H1 (cell line): ENCODE data around the gene ATP6V1F. TPM values are rescaled to one million over a fixed set of nuclear protein-coding genes. Genes with fewer than 3 reads are reported as not detected.

ENCODE experiments used
- CTCF ChIA-PET: fragments of 300-600 bp; sonication (Branson Sonifier 250); formaldehyde crosslinking; loops from one replicate; lab custom pipeline; 2021; ENCODE audit not compliant: partially characterized antibody; lab: Charles Lee
- POLR2A ChIA-PET: fragments of 300-600 bp; sonication (Branson Sonifier 250); formaldehyde crosslinking; loops from one replicate; lab custom pipeline; 2021; ENCODE audit warnings: inconsistent platforms; ENCODE audit not compliant: partially characterized antibody; lab: Charles Lee
- DNase-seq, 2 experiments: peaks; one replicate each; pipeline versions ENCODE4 v3.0.0 to v3.0.0-alpha.2; 2010 to 2022; ENCODE audit warnings: low spot score in 2 of 2, low read depth in 1 of 2, mixed read lengths in 1 of 2
- FAIRE-seq: peaks from 2 replicates; lab custom pipeline; 2011; peaks lifted over from hg19 to GRCh38; lab: Jason Lieb, UNC
- H2AFZ ChIP-seq: 2 replicates; pipeline ENCODE4 v1.8.1; 2012; ENCODE audit warnings: low read length, inconsistent platforms
- H2AK5ac ChIP-seq: 2 replicates; pipeline ENCODE4 v1.6.1; 2013; ENCODE audit warnings: low read depth, low read length
- H2BK120ac ChIP-seq: replicated peaks from 2 replicates; pipeline ENCODE3; 2013; ENCODE audit warnings: low read depth, low read length, inconsistent platforms
- H2BK12ac ChIP-seq: 2 replicates; pipeline ENCODE4 v1.6.1; 2013; ENCODE audit warnings: low read depth, low read length
- H2BK15ac ChIP-seq: 2 replicates; pipeline ENCODE4 v1.6.1; 2013; ENCODE audit warnings: low read length
- H2BK20ac ChIP-seq: 2 replicates; pipeline ENCODE4 v1.6.1; 2013; ENCODE audit warnings: low read length
- H2BK5ac ChIP-seq: 2 replicates; pipeline ENCODE4 v1.6.1; 2013; ENCODE audit warnings: low read depth, low read length
- H3K14ac ChIP-seq: 2 replicates; pipeline ENCODE4 v1.6.1; 2013; ENCODE audit warnings: inconsistent platforms; ENCODE audit not compliant: insufficient read length
- H3K18ac ChIP-seq: 2 replicates; pipeline ENCODE4 v1.6.1; 2013; ENCODE audit warnings: low read length; ENCODE audit errors: extremely low read depth
- H3K23ac ChIP-seq: 2 replicates; pipeline ENCODE4 v1.6.1; 2013; ENCODE audit warnings: inconsistent platforms; ENCODE audit not compliant: insufficient read length
- H3K23me2 ChIP-seq: 2 replicates; pipeline ENCODE4 v1.6.1; 2013; ENCODE audit warnings: low read depth, low read length
- H3K27ac ChIP-seq: 2 replicates; pipeline ENCODE4 v1.6.1; 2011; ENCODE audit warnings: low read depth, low read length, inconsistent platforms
- H3K27me3 ChIP-seq, 4 experiments: replicated peaks in 1 of 4; 1 replicate in 1 of 4; 2 replicates in 3 of 4; pipeline versions ENCODE4 v1.6.1 to v1.8.1; 2011 to 2013; ENCODE audit warnings: low read length in 3 of 4, mild to moderate bottlenecking in 3 of 4, inconsistent platforms in 2 of 4, mixed read lengths in 2 of 4, moderate library complexity in 1 of 4; ENCODE audit not compliant: control insufficient read depth in 3 of 4, insufficient read depth in 3 of 4; ENCODE audit errors: extremely low read depth in 1 of 4
- H3K36me3 ChIP-seq, 4 experiments: 2 replicates each; pipeline versions ENCODE4 v1.6.1 to v1.8.1; 2011 to 2013; ENCODE audit warnings: mild to moderate bottlenecking in 4 of 4, low read length in 3 of 4, moderate library complexity in 2 of 4, control low read depth in 1 of 4, inconsistent platforms in 1 of 4; ENCODE audit not compliant: insufficient read depth in 4 of 4, control insufficient read depth in 2 of 4
- H3K4ac ChIP-seq: replicated peaks from 2 replicates; pipeline ENCODE3; 2013; ENCODE audit warnings: low read length, low read depth, mixed read lengths, inconsistent platforms; ENCODE audit not compliant: insufficient read length
- H3K4me1 ChIP-seq, 4 experiments: replicated peaks in 1 of 4; 1 replicate in 1 of 4; 2 replicates in 3 of 4; pipeline versions ENCODE4 v1.6.1 to v1.8.1; 2011 to 2013; ENCODE audit warnings: low read length in 3 of 4, inconsistent platforms in 2 of 4, mixed read lengths in 1 of 4; ENCODE audit not compliant: insufficient read depth in 4 of 4, control insufficient read depth in 3 of 4
- H3K4me2 ChIP-seq, 2 experiments: 2 replicates each; pipeline versions ENCODE4 v1.6.1 to v1.8.1; 2011 to 2013; ENCODE audit warnings: low read depth in 2 of 2, low read length in 2 of 2, control low read depth in 1 of 2, inconsistent platforms in 1 of 2, mild to moderate bottlenecking in 1 of 2; ENCODE audit not compliant: insufficient read depth in 1 of 2
- H3K4me3 ChIP-seq, 4 experiments: fragments of 200-600, 300-600 bp in 1 of 4; sonication (generic), shearing (Covaris generic), sonication (Bioruptor Twin) in 1 of 4; 2 replicates each; pipeline versions ENCODE4 v1.5.1 to v1.8.1; 2011 to 2016; ENCODE audit warnings: low read length in 4 of 4, low read depth in 3 of 4, control low read depth in 2 of 4, inconsistent platforms in 2 of 4, mild to moderate bottlenecking in 2 of 4, mixed read lengths in 1 of 4, moderate library complexity in 1 of 4; ENCODE audit not compliant: insufficient read depth in 2 of 4; ENCODE audit errors: extremely low read depth in 1 of 4
- H3K56ac ChIP-seq: replicated peaks from 2 replicates; pipeline ENCODE3; 2013; ENCODE audit warnings: low read depth, mild to moderate bottlenecking, mixed read lengths, low read length, inconsistent platforms; ENCODE audit not compliant: insufficient read length
- H3K79me1 ChIP-seq: 2 replicates; pipeline ENCODE4 v1.6.1; 2013; ENCODE audit warnings: low read depth, low read length, control low read depth
- H3K79me2 ChIP-seq, 2 experiments: 2 replicates each; pipeline versions ENCODE4 v1.6.1 to v1.8.1; 2012 to 2013; ENCODE audit warnings: low read length in 2 of 2, mild to moderate bottlenecking in 2 of 2, inconsistent platforms in 1 of 2; ENCODE audit not compliant: insufficient read depth in 2 of 2, control insufficient read depth in 1 of 2
- H3K9ac ChIP-seq, 4 experiments: replicated peaks in 1 of 4; 1 replicate in 1 of 4; 2 replicates in 3 of 4; pipeline versions ENCODE4 v1.6.1 to v1.8.1; 2011 to 2013; ENCODE audit warnings: low read depth in 3 of 4, low read length in 3 of 4, control low read depth in 2 of 4, mild to moderate bottlenecking in 2 of 4, moderate library complexity in 2 of 4, inconsistent platforms in 1 of 4; ENCODE audit errors: extremely low read depth in 1 of 4
- H3K9me3 ChIP-seq, 2 experiments: 2 replicates each; pipeline versions ENCODE4 v1.6.1 to v1.8.1; 2012 to 2013; ENCODE audit warnings: mild to moderate bottlenecking in 2 of 2, moderate library complexity in 2 of 2, control low read depth in 1 of 2, inconsistent platforms in 1 of 2, low read depth in 1 of 2, low read length in 1 of 2, mixed read lengths in 1 of 2; ENCODE audit not compliant: insufficient read depth in 2 of 2
- H4K20me1 ChIP-seq, 2 experiments: replicated peaks in 1 of 2; 2 replicates each; pipeline versions ENCODE3 to v1.8.1; 2011 to 2013; ENCODE audit warnings: inconsistent platforms in 2 of 2, low read length in 2 of 2, mild to moderate bottlenecking in 1 of 2; ENCODE audit not compliant: insufficient read depth in 2 of 2, control insufficient read depth in 1 of 2
- H4K5ac ChIP-seq: 2 replicates; pipeline ENCODE4 v1.6.1; 2013; ENCODE audit warnings: low read length, low read depth, mixed read lengths, inconsistent platforms; ENCODE audit not compliant: insufficient read length
- H4K8ac ChIP-seq: 2 replicates; pipeline ENCODE4 v1.8.0; 2013; ENCODE audit warnings: mild to moderate bottlenecking, moderate library complexity, low read length, inconsistent platforms; ENCODE audit not compliant: insufficient read depth; ENCODE audit errors: extremely low read depth
- H4K91ac ChIP-seq: replicated peaks from 2 replicates; pipeline ENCODE3; 2013; ENCODE audit warnings: low read length, mixed read lengths, inconsistent platforms; ENCODE audit not compliant: insufficient read length
- E2F6 ChIP-seq: IDR thresholded peaks from 2 replicates; pipeline ENCODE4 v1.6.1; 2012; ENCODE audit warnings: inconsistent platforms
- TAF1 ChIP-seq: IDR thresholded peaks from 2 replicates; pipeline ENCODE4 v1.6.1; 2011; ENCODE audit warnings: mild to moderate bottlenecking, low read depth, low read length
- WGBS, 2 experiments: shearing (Covaris generic) in 1 of 2; methylation state at CpG; one replicate each; pipeline versions ENCODE4 v1.1.6 to v1.1.7; 2013 to 2015; ENCODE audit warnings: low lambda C conversion rate in 2 of 2, mixed read lengths in 2 of 2, inconsistent platforms in 1 of 2, low coverage in 1 of 2, missing lambda C conversion rate in 1 of 2; ENCODE audit not compliant: insufficient replicate concordance in 2 of 2, insufficient coverage in 1 of 2, insufficient read length in 1 of 2; ENCODE audit errors: extremely low coverage in 1 of 2, missing lambda C conversion rate in 1 of 2; 5-methylcytosine and 5-hydroxymethylcytosine counted together
- polyA plus RNA-seq, 7 experiments: library from polyadenylated mRNA; depleted of rRNA in 3 of 7; stranded (reverse) in 5 of 7; unstranded in 2 of 7; fragments of >200 nt in 5 of 7; fragments of 200-250 nt in 2 of 7; gene quantifications; 1 replicate in 5 of 7; 2 replicates in 1 of 7; 4 replicates in 1 of 7; pipeline versions ENCODE4 v1.2.1 to v1.2.3, GENCODE V29; 2011 to 2013; ENCODE audit warnings: missing spikeins in 2 of 7, mixed read lengths in 2 of 7
- total RNA-seq: library from RNA; stranded (reverse); fragmentation: NEBNext Ultra II Directional; extraction: Animal tissue kit (Norgen Biotek cat#: 25700); gene quantifications from 2 replicates; pipeline ENCODE4 v1.2.1, GENCODE V29; 2021

ATP6V1F gene
- total and polyA plus RNA-seq, 2 of the 8 experiments (the other 6 are each of a cell fraction or from before 2014, with no cell fraction given), result 104 to 318 TPM

- Histone ChIP-seq H3K9me3 (no peaks in the 10 kb centered on the region), H4K5ac (no peak overlapping the region), H3K36me3 (no peaks in the 10 kb centered on the region), H3K14ac (no peak overlapping the region), H3K27me3 (peaks cover 8 to 27% (median 27%) of the 10 kb centered on the region in 4 experiments; a peak in 6 of 7 replicates), H3K56ac (no peak overlapping the region), H3K79me1 (no peaks in the 10 kb centered on the region), H3K23ac (no peak overlapping the region), H2AFZ (no peak overlapping the region), H4K20me1 (no peaks in the 10 kb centered on the region), H2BK12ac (no peak overlapping the region; the same call in 1 of the 2 replicates), H3K9ac (no peak overlapping the region), H2AK5ac (no peak overlapping the region), H3K4me2 (no peak overlapping the region), H3K4ac (no peak overlapping the region), H3K23me2 (peaks cover 14% of the 10 kb centered on the region), H3K27ac (no peak overlapping the region), H3K4me1 (peaks cover 3 to 33% (median 16%) of the 10 kb centered on the region in 4 experiments), H2BK20ac (no peak overlapping the region), H2BK15ac (no peak overlapping the region; the same call in 1 of the 2 replicates), H3K4me3 (no peak overlapping the region), H4K91ac (no peak overlapping the region), H2BK120ac (no peak overlapping the region), H2BK5ac (0 out of 2 replicates have a peak overlapping the region, but pooled peaks have one; percentile 28), H3K79me2 (no peaks in the 10 kb centered on the region), H4K8ac (no peak overlapping the region), H3K18ac (no peak overlapping the region)
- ChIA-PET CTCF (interaction anchor here (0.7 to 3.2 kb wide), 13 partner anchors 9 to 365 kb away, joined by 3 to 12 read pairs (median 5); no protein-coding TSS in a partner anchor), POLR2A (interaction anchor here (0.7 to 1.4 kb wide), 3 partner anchors 17 to 71 kb away, joined by 3 read pairs; no protein-coding TSS in a partner anchor)
- 75% methylated on average over 1 of the region's 1 CpG; no CpG with 5 or more reads in 1 of the 2 experiments for WGBS, 2 experiments
- DNase-seq, result no peak
- FAIRE-seq, result no peak
- TF ChIP-seq E2F6 (no peak), TAF1 (no peak)
These were observed 35.8 kb upstream of the ATP6V1F start for GRCh38 chr7:128826916-128827247.
